GM21381 (cell line): ENCODE data around the gene LDB2.

Experiments
- ATAC-seq: cut with Tn5 transposase; IDR thresholded peaks from one replicate; pipeline ENCODE4 v1.9.1; 2021; ENCODE audit warnings: mild to moderate bottlenecking, moderate library complexity; ENCODE audit not compliant: unreplicated experiment

The LDB2 gene

DNA sequence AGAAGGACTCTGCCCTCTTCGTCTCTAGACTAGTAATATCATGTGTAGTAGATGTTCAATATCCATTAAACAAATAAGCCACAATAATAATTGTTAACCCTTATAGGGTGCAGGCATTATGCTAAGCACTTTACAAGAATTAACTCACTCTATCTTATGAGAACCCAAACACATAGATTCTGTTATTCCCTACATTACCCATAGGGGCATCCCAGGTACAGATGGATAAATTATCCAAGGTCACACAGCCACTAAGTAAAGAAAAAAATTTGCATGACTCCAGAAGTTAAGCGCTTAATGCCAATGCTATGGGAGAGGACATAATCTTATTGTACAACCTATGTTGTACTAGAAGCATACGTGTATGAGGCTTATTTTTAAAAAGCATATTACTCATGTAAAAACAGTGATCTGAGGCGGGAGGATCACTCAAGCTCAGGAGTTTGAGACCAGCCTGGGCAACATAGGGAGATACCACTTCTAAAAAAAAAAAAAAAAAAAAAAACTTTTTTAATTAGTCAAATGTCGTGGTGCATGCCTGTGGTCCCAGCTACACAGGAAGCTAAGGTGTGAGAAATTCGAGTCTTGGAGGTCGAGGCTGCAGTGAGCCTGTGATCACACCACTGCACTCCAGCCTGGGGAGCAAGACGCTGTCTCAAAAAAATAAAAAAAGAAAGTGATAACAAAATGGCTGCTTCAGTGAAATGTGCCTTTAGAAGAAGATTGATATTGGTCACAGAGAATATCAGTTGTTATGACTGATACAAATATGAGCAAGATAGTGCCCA lies 13.6 kb downstream of the LDB2 start:
- no peak for ATAC-seq

DNA sequence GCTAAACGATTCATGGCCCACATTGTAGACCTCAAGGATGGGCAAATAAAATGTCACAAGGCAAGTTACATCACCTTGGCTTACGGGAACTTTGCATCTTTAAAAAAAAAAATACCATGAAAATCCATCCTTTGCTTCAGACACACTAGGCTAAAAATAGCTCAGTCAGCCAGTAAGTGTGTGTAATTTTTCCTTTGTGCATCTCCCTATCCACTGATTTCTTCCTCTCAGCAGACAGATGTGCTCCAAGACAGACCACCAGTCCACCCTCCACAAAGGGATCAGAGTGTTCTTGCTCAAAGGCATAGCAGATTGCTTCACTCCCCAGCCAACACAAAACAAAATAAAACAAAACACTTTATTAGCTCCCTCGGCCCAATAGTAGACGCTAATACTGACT lies 14.6 kb downstream of the LDB2 start:
- no peak for ATAC-seq

DNA sequence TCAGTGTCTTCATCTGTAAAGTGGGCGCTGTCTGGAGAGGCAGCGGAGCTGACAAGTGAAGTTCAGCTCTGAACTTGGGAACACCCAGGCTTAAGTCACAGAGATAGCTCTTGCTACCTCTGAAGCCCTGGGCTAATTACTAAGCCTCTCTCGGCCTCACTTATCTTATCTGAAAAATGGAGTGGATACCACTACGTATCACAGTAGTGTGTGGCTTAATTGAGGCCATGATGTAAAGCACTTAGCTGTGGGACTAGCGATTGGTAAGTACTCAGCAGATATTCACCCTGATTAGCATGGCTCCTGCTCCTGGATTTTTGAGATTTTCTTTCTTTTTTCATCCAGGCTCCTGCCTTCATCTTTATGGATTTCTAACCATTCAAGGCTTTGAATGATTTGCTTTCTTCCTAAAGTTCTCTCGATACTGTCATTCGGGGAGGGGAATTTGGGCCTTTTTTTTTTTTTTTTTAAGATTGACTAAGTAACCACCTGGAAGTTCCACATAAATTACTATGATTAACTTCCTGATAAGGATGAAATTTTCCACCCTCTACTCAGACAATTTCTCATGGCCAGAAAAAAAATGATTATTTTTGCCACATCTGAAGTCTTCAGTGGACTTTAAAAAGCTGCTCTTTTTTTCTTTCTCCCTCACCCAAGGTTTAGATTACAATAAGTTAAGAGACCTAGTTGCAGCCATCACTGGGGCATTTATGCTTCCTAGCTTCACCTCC lies 17.1 kb downstream of the LDB2 start:
- ATAC-seq = no peak

DNA sequence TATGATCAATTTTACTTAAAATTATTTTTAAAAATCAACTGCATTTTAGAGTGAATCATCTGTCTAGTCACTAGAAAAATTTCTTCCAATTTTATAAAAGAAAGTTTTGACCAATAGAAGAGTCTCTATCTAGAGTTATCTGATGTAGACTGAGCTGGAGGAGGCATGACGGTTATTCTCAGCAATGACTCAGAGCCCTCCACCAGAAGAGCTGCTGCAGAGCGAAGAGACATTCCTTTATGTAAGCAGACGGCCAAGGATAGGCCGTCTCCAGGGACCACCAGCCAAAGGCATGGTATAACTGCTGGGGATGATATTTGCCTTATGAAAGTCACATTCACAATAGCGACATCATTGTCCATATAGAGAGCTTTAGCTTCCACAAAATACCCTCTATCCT lies 23.0 kb downstream of the LDB2 start:
- ATAC-seq = no peak

DNA sequence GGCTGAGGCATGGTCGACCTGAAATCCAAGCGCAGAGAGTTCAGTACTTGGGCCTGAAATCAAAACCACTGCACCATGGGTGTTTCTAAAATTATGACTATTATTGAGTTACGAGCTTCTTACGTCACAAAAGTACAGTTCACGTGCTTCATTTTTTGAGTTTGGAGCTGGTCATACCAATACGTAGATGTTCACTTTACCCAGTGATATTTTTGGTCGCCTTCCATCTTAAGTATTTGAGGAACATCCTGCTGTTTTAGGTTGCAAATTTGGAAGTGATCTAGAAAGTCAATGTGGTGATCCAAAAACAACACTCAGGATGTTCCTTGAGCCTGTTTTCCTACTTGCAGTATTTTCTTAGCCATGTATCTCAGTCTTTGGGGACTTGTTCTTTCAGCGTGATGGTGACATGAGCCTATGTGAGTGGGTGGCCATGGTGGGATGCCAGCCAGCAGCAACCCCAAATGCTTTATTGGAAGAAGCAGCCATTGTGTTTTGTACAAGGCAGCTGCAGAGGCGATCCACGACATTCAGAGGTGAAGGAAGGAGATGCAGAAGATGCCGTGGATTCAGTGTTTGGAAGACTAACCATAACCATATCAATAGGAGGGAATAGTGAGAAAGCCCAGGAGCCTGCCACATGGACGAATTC lies 28.7 kb downstream of the LDB2 start:
- no peak for ATAC-seq

DNA sequence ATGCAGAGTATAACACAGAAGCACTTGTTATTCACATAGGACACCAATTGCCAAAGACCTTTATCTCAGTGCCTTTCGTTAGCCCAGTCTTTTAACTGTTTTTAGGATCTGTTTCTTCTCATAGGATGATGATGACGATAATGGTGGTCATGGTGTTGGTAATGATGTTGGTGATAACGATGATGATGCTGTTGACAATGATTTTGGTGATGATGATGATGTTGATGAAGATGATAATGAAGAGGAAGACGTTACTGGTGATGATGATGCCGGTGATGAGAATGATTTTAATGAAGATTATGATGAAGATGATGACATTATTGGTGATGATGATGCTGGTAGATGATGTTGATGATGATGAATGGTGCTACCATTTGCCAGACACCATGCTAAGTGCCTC lies 29.8 kb downstream of the LDB2 start:
- ATAC-seq = no peak

DNA sequence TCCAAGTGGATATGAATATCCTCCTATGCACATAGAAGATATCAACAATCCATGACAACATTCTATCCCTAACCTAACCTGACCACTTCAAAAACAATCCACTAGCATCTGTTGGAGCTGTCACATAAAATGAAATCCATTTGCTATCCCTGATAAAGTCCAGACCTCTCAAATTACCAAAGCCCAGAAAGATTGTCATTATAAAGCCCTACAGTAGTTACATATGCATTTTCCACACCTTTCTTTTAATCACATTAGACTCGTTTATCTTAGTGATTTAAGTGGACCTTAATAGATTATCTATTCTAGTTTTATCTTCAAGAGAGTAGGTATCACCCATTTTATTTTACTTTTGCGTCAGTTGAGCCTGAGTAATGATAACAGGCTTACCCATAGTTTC lies 30.6 kb downstream of the LDB2 start:
- ATAC-seq = no peak

DNA sequence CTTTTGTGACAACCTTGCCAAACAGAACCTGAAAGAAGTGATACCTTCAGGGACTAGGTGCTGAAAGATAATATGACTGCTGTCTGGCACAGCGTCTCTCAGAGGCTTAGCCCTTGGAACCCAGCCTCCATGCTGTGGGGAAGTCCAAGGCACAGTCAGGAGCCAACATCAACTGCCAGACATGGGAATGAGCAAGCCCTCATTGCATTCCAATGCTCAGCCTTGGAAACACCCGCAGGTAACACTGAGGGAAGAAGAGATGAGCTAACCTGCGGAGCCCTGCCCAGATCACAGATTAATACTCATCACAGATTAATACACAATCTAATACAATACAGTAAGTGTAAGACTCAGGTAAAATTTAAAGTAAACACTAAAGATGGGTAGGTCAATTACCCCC lies 31.5 kb downstream of the LDB2 start:
- ATAC-seq = no peak

DNA sequence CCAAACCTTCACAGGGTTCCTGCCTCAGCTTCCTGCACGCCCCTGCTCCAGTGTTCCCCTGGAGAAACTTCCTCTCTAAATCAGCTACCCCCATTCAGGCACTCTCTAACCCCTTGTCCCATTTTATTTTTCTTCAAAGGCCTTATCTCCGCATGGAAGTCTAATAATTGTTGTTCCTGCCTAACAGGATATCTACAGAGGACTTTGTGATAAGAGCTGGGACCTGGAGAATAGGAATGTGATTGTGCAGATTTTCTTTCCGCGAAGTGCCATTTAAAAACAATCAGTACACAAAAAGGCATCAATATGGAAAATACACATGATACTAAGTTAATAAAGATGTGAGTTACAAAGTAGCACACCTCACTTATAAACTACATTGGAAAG lies 32.6 kb downstream of the LDB2 start:
- no peak for ATAC-seq

DNA sequence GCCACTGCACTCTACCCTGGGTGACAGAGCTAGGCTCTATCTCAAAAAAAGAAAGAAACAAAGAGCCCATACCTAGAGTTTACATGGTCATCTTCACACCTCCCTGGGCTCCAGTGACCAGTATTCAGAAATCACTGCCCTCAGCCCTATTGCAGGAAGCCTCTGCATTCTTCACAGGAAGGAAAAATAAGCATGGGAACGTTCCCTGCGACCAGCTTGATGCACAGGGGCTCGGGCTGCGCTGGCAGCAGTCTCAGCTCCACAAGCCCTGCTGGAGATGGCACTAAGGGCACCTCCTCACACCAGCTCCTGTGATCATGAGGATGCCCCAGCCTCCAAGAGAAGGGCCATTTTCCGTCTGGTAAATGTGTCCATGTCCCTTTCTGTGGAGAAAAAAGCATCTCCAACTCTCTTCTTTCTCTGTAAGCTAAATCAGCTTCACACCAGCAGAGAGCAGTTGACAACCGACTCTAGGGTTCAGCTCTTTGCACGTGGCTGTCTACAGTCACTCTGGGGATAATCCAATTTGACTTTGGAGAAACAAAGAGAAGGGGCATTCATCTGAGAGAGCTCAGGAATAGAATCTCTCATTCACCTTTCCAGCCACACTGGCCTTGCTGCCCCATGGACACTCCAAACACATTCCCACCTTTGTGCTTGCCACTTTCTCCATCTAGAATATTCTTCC lies 33.1 kb downstream of the LDB2 start:
- ATAC-seq = no peak

DNA sequence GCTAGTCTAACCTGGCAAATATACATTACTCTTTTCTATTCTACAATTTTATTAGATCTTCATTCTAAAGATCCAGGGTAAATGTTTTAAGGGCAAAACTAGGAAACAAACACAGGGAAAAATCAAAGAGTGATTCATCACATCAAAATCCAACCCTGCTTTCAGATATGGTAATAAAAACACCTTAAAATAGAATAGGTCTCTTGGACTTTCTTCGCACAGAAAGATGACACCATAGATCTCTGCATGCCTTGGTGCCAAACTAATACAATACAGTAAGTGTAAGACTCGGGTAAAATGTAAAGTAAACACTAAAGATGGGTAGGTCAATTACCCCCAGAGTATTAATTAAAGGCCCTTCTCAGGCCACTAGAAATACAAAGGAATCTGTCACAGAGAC lies 34.2 kb downstream of the LDB2 start:
- no peak for ATAC-seq

DNA sequence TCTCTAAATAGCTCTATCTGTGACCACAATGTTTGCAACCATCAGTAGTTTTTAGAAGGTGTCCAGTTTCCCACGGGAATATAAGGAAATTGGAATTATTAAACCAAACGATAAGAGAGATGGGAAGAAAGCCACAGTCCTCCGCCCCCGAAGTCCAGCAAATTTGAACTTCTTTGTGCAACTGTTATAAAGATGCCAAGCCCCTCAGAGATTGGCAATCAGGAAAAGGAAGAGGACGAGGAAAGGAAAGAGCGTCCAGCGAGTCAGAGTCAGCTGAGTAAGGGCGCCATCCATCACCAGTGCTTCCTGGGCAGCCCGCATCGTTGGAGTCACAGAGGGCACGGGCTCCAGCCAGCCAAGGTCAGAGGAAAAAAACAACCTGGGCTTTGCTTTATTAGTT lies 35.7 kb downstream of the LDB2 start:
- no peak for ATAC-seq

DNA sequence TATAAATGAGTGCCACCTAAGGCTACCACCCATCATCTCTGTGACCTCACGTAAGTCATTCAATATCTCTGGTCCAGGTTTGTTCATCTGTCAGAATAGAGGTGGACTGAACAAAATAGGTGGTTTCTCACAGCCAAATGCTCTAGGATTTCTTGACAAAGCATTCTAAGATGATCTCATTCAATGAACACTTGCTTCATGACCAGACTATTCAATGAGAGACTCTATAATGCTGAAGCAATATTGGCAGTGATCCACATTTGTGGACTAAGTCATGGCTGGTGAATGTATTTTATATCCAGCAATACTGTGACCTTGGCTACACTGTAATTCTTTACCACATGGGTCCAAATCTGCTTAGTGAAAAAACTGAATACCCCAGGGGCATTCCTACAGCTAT lies 37.9 kb downstream of the LDB2 start:
- no peak for ATAC-seq

DNA sequence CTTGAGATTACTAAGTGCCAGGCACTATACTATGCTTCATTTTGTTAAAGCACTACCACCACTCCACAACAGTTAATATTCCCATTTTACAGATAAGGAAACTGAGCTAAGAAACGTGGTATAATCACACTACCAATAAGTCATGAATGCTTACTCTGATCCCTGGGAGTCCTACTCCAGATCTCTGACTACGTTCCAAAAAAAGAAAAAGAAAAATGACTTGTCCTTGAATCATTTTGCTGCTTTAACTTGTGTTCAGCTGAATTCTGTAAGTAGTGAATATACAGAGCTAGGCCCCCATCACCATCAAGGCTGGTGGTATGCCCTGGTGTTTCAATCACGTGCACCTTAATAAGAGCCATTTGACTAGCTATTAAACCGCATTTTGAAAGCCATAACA lies 39.4 kb downstream of the LDB2 start:
- ATAC-seq = no peak

DNA sequence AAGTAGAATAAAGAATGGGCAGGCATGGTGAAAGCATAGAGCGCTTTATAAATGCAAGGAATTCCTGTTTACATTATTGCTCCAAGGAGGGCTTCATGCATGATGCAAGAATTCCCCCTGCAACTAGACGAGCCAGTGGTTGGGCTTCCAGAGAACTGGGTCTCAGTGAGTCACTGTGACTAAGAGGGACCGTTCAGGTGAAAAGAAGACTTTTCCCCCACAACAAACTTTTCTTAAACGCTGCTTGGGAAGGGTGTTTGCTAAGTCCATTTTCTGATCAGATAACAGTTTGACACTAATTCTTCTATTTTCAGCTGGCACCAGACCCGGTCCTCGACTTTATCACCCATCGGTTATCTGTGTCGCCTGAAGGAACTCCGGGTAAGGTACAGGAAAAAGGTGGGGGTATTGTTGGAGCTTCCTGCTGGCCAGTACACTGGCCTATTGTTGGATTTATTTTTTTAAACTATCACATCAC lies 40.1 kb downstream of the LDB2 start:
- no peak for ATAC-seq

DNA sequence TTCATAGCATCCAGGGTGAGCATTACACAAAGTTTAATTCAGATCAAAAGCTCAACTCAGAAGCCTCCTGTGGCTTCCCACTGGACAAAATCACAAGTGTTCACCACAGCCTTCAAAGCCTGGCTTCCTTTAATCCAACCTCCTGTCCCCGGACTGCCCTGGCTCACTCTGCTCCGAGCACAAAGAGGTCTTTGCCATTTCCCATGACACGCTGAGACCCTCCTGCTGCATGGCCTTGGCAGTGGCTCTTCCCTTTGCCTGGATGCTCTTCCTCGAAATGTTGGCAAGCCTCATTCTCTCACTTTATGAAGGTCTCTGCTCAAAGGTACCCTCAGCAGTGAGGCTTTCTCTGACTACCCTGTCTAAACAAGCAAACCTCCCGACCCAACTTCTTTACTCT lies 41.0 kb downstream of the LDB2 start:
- ATAC-seq = no peak

DNA sequence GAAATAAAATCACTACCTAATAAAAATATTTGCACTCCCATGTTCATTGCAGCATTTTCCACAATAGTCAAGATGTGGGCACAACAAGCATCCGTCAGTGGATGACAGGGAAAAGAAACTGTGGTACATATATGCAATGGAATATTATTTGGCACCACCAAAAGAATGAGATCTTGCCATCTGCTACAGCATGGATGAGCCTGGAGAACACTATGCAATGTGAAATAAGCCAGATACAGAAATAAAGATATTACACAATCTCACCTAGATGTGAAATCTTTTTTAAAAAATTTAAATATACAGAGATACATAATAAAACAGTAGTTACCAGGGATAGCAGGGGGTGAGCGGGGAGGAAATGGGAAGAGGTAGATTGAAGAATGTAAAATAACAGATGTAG lies 44.8 kb downstream of the LDB2 start:
- ATAC-seq = no peak

DNA sequence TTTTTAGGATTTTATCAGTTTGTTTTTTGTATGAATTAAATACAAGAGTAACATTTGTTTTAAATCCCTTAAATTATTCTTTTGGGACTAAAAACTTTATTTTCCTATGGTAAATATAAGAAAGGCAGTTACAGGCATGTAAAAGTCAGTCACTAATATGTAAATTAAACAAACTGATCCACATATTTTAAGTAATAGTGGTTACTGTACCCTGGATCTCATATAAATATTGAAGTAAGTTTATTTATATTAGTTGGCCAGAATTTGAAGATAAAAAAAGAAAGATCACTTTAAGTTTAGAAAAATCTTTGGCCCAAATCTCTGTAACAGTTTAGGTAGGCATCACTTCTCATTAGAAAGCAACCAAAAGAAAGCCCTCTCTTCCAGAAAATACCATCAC lies 45.8 kb downstream of the LDB2 start:
- ATAC-seq = no peak

DNA sequence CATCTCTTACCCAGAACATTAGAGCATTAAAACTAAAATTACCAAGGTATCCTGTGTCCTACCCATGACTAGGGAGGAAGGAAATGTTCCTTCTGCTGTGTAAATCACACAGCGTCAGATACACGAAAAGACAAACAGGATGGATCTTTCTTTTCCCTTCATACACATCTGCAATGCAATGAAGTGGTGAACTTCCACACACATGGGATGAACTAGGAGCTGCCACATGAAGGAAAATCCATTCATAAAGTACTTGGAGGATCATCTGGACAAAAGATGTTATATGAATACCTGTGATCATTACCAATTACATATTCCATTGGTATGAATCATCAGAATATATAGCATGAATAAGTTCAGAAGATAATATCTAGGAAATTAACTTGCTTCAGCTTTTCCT lies 46.2 kb downstream of the LDB2 start:
- no peak for ATAC-seq

DNA sequence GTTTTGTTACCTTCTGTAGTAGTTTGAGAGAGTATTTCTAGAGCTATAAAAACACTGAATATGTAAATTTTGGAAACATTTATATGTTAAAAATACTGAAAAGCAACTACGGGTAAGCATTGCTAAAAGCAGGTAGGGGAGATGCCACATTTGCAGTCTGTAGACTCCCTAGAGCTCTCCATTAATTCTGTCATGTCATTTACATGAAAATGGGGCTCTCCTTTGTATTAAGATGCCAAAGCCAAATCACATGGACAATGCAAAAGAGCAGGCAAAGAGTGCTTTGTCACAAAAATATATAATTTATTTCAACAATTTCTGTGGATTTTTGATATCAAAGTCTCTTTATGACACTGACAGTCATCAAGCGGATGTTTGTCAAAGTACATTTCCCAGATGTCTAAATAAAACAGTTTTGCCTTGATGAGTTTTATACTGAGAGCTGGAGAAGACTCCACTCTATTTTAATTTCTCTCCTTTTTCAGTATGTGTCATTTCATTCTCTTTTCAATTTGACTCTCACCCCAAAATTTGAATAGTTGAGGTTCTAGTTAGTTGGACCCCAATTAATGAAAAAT lies 51.8 kb downstream of the LDB2 start:
- ATAC-seq = no peak
